ENCODE results near the gene CEACAM8. TPM values are rescaled to one million over a fixed set of nuclear protein-coding genes. Genes with fewer than 3 reads are reported as not detected.
A peak's percentile ranks its signal among the peaks of the same experiment; 100 is the strongest.
"Not testable (repeated sequence)": the region's sequence is repeated elsewhere in the genome, so short reads cannot be mapped to it uniquely, and the experiment has no call there.

The CEACAM8 gene
- total RNA-seq, 1 experiment from 2014 or later = not detected

DNA sequence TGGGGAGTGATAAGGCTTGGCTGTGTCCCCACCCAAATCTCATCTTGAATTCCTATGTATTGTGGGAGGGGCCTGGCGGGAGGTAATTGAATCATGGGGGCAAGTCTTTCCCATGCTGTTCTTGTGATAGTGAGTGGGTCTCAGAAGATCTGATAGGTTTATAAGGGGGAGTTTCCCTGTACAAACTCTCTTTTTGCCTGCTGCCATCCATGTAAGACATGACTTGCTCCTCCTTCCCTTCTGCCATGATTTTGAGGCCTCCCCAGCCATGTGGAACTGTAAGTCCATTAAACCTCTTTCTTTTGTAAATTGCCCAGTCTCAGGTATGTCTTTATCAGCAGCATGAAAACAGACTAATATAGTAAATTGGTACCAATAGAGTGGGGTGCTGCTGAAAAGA is 45.7 kb downstream of the CEACAM8 start:
- DNase-seq (ENCODE audit: low read depth, low spot score); H3K9me3 ChIP-seq (ENCODE audit: control insufficient read depth in 1 of 2, insufficient read depth in 1 of 2, low read depth in 1 of 2, low read length in 2 of 2); H3K4me2 ChIP-seq (ENCODE audit: low read length); H4K20me1 ChIP-seq (ENCODE audit: insufficient read depth); H3K4me1 ChIP-seq (ENCODE audit: control insufficient read depth in 1 of 2, insufficient read depth in 2 of 2, low read length in 2 of 2); H3K9ac ChIP-seq (ENCODE audit: low read length); H3K36me3 ChIP-seq (ENCODE audit: control insufficient read depth in 1 of 2, insufficient read depth in 2 of 2, low read length in 2 of 2); H3K79me2 ChIP-seq (ENCODE audit: insufficient read depth, low read length); BruUV-seq (replicated peaks); ATAC-seq; H3K4me3 ChIP-seq (replicated peaks in 1 of 2; ENCODE audit: low read depth in 1 of 2, low read length in 2 of 2); H3K27ac ChIP-seq (ENCODE audit: low read depth, low read length); CTCF ChIA-PET; H3K27me3 ChIP-seq (ENCODE audit: insufficient read depth, low read length); H3K9me2 ChIP-seq (ENCODE audit: insufficient read depth); intact Hi-C loops (cut with micrococcal nuclease); POLR2A ChIA-PET; RAD21 ChIA-PET (ENCODE audit: low non-redundant PET in 1 of 2, low total read pairs in 2 of 2, uncharacterized antibody in 2 of 2, unreplicated experiment in 2 of 2); H2AFZ ChIP-seq (ENCODE audit: low read depth, low read length, poor library complexity, severe bottlenecking): not testable (repeated sequence)

DNA sequence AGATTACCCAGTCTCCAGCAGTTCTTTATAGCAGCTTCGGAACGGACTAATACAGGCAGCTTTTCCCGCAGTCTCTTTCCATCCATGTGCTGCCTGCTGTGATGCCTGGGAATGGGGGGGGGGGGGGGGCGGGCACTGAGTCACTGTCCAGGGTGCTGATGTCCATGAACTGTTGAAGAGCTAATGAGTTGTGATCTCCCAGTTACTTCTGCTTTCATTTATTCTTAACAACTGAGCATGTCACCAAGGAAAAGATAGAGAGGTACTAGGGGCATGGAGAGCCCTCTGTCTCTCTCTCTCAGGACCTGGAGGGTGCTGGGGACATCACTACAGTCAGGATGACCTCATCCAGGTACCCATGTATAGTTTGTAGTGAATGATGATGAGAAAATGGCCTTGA is 46.2 kb downstream of the CEACAM8 start:
- no peaks in the 10 kb centered on the region for H4K20me1 ChIP-seq (ENCODE audit: insufficient read depth)
- CTCF ChIA-PET = no interaction called here
- BruUV-seq (replicated peaks) = no TSS peak
- no peaks in the 10 kb centered on the region for H3K4me1 ChIP-seq (ENCODE audit: control insufficient read depth in 1 of 2, insufficient read depth in 2 of 2, low read length in 2 of 2)
- intact Hi-C loops (cut with micrococcal nuclease) = no loop called here
- no peaks in the 10 kb centered on the region for H3K9me3 ChIP-seq (ENCODE audit: control insufficient read depth in 1 of 2, insufficient read depth in 1 of 2, low read depth in 1 of 2, low read length in 2 of 2)
- H3K9ac ChIP-seq (ENCODE audit: low read length) = no peak overlapping the region
- TF ChIP-seq, protein P1, sequence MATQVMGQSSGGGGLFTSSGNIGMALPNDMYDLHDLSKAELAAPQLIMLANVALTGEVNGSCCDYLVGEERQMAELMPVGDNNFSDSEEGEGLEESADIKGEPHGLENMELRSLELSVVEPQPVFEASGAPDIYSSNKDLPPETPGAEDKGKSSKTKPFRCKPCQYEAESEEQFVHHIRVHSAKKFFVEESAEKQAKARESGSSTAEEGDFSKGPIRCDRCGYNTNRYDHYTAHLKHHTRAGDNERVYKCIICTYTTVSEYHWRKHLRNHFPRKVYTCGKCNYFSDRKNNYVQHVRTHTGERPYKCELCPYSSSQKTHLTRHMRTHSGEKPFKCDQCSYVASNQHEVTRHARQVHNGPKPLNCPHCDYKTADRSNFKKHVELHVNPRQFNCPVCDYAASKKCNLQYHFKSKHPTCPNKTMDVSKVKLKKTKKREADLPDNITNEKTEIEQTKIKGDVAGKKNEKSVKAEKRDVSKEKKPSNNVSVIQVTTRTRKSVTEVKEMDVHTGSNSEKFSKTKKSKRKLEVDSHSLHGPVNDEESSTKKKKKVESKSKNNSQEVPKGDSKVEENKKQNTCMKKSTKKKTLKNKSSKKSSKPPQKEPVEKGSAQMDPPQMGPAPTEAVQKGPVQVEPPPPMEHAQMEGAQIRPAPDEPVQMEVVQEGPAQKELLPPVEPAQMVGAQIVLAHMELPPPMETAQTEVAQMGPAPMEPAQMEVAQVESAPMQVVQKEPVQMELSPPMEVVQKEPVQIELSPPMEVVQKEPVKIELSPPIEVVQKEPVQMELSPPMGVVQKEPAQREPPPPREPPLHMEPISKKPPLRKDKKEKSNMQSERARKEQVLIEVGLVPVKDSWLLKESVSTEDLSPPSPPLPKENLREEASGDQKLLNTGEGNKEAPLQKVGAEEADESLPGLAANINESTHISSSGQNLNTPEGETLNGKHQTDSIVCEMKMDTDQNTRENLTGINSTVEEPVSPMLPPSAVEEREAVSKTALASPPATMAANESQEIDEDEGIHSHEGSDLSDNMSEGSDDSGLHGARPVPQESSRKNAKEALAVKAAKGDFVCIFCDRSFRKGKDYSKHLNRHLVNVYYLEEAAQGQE (IDR thresholded peaks at IDR 0.05; ENCODE audit: low read depth) = peak; percentile 64
- TF ChIP-seq SRF (IDR thresholded peaks at IDR 0.05; ENCODE audit: low read depth) = no peak
- no peaks in the 10 kb centered on the region for H3K79me2 ChIP-seq (ENCODE audit: insufficient read depth, low read length)
- POLR2A ChIA-PET = no interaction called here
- no peak overlapping the region for H3K27ac ChIP-seq (ENCODE audit: low read depth, low read length)
- no peak overlapping the region for H3K4me3 ChIP-seq (replicated peaks in 1 of 2; ENCODE audit: low read depth in 1 of 2, low read length in 2 of 2)
- H3K4me2 ChIP-seq (ENCODE audit: low read length) = no peak overlapping the region
- RAD21 ChIA-PET (ENCODE audit: low non-redundant PET in 1 of 2, low total read pairs in 2 of 2, uncharacterized antibody in 2 of 2, unreplicated experiment in 2 of 2) = no interaction called here
- no peak for DNase-seq (ENCODE audit: low read depth, low spot score)
- no peak for ATAC-seq
- H3K9me2 ChIP-seq (ENCODE audit: insufficient read depth) = no peaks in the 10 kb centered on the region
- no peak overlapping the region for H2AFZ ChIP-seq (ENCODE audit: low read depth, low read length, poor library complexity, severe bottlenecking)
- H3K27me3 ChIP-seq (ENCODE audit: insufficient read depth, low read length) = no peaks in the 10 kb centered on the region
- H3K36me3 ChIP-seq (ENCODE audit: control insufficient read depth in 1 of 2, insufficient read depth in 2 of 2, low read length in 2 of 2) = no peaks in the 10 kb centered on the region

Data from HCT116 (cell line).